TTC549 (cell line): Measurements from ENCODE around the gene NUFIP1.
A peak's percentile ranks its signal among the peaks of the same experiment; 100 is the strongest.
"Not testable (repeated sequence)": the region's sequence is repeated elsewhere in the genome, so short reads cannot be mapped to it uniquely, and the experiment has no call there.

Experiments used
- FAIRE-seq: peaks from 2 replicates; lab custom pipeline; 2012; peaks lifted over from hg19 to GRCh38; lab: Jason Lieb, UNC

NUFIP1 gene

DNA sequence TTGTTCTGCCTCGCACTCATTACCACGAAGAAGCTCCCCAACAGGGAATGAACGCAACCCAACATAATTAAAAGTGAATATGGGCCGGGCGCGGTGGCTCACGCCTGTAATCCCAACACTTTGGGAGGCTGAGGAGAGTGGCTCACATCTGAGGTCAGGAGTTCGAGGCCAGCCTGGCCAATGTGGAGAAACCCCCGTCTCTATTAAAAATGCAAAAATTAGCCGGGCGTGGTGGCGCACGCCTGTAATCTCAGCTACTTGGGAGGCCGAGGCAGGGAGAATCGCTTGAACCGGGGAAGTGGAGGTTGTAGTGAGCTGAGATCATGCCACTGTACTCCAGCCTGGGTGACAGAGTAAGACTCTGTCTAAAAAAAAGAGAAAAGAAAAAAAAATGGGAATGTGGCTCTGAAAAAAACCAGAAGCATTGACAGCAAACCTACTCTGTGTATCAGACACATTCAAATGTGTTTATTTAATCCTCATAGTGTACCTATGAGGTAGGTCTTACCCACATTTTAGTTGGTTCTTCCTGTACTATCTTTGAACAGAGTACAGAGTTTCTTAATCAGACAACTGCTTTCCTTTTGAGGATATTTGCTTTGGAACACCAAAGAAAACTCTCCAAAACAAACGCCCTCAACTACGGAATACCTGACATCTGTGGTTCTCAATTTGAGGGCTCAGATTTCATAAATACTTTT is 70.0 kb downstream of the NUFIP1 start:
- no peak for FAIRE-seq

- peak; percentile 65 for FAIRE-seq
Observed at GRCh38 chr13:44918326-44919103, 70.8 kb downstream of the NUFIP1 start.

- peak; percentile 68 for FAIRE-seq
Observed at GRCh38 chr13:44917589-44918325, 71.5 kb downstream of the NUFIP1 start.

GRCh38 chr13:44912278-44913016 is 76.8 kb downstream of the NUFIP1 start:
- no peak for FAIRE-seq

GRCh38 chr13:44908712-44909111 is 80.6 kb downstream of the NUFIP1 start:
- no peak for FAIRE-seq

GRCh38 chr13:44908266-44908665 is 81.0 kb downstream of the NUFIP1 start:
- FAIRE-seq, result no peak

DNA sequence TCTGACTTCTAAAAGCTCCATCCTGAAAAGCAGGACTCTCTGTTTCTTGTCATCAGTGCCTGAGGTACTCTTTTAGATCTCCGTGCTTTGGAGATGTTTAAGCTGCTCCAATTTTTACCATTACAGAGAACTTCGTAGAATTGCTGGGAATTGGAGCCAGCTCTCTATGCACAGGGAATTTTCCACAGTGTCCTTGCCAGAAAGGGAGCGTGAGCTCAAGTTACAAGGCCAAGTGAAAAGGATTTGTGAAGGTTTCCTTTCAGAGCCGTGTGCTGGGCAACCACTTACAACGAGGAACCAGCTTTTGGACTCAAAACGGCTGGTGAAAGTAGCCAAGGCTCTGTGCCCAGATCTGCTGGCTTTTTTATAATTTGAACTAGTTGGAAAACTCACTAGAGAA is 82.6 kb downstream of the NUFIP1 start:
- no peak for FAIRE-seq

- FAIRE-seq, result no peak
Observed at GRCh38 chr13:44906230-44906629, 83.0 kb downstream of the NUFIP1 start.

DNA sequence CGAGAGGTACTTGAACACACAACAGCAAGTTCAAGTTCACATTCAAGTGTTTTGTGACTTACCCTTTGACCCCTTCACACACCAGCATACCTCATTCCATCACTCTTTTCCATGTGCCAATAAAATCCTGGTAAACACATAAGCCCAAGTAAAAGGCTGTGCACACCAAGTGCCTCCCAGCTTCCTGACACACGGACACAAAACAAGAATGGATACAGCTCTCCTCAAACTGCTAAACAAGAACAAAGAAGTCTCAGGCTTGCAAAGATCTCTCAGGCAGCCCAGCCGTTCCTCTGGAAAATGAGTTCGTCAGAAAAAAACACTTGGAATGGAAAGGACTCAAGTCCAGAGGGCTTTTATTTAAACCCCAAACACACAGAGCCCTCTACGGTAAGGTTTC is 83.7 kb downstream of the NUFIP1 start:
- no peak for FAIRE-seq

DNA sequence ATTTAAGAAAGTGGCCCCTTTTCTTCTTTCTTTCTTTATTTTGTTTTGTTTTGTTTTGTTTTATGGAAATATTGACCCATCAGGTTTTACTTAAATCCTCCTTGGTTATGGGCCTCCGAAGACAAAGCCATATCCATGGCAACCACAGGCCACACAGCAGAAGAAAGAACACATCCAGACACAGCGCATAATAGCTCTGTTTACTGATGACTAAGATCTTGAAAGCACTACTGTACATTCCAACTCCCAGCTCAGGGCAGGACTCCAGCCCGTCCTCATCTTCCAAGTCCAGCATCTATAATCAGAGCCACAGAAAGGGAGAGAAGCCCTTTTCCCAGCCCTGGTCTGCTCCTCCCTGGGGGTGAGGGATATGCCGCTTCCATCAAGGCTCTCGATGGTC is 84.3 kb downstream of the NUFIP1 start:
- no peak for FAIRE-seq

GRCh38 chr13:44903574-44903985 is 85.7 kb downstream of the NUFIP1 start:
- no peak for FAIRE-seq

DNA sequence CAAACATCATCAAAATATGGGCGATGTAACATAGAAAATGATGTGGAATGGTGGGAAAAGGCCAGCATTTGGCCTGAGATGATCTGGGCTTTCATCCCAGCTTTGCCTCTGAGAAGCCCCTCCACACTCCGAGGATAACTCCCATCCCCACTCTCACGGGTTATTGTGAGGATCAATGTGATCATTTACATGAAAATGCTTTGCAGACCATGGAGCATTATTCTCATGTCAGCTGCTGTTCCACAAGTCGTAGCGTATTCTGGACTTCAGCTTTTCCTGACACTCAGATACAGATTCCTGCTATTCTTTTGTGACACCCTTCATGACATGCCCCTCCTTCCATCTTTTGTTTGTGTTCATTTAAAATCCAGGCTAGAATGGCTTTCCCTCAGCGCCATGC is 86.5 kb downstream of the NUFIP1 start:
- FAIRE-seq, result no peak

- no peak for FAIRE-seq
Observed at GRCh38 chr13:44899967-44900366, 89.3 kb downstream of the NUFIP1 start.

- not testable (repeated sequence) for FAIRE-seq
Observed at GRCh38 chr13:44898308-44898707, 91.0 kb downstream of the NUFIP1 start.

- no peak for FAIRE-seq
Observed at GRCh38 chr13:44895953-44896335, 93.3 kb downstream of the NUFIP1 start.

DNA sequence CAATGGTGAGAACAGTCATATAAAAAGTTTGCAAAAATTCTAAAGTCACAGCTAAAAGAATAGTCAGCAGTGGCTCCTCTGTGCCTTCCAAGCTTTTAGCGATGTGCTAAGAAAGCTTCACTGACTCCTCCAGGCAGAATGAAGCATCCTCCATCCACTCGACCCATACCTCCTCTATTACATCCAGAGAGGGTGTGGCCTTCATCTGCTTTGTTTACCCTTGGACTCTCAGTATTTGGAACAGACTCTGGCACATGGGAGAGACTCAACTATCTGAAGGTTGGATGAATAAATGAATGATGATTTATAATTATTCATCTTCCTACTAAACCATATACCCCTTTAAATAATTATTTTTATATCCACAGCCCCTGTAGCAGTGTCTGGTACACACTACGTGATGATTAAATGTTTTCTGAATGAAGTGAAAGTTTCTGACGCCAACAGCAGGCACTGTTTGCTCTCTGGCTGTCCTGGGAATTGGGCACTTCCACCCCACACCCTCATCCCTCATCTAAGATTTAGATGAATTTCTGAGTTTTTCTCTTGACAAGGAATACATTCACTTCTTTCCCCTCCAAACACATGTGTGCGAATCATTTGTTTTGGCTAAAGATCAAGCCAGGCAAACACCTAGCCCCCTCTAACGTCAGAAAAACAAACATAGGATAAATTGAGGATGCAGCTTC is 93.9 kb downstream of the NUFIP1 start:
- no peak for FAIRE-seq

- no peak for FAIRE-seq
Observed at GRCh38 chr13:44894001-44894770, 95.1 kb downstream of the NUFIP1 start.
